Body of pancreas (tissue), 4 donors: ENCODE data around the gene PDE10A. TPM values are rescaled to one million over a fixed set of nuclear protein-coding genes. Genes with fewer than 3 reads are reported as not detected.

Experiments used
- ATAC-seq: fragments of 150-250 bp; one replicate; pipeline ENCODE4 v1.9.1; 2016
- DNase-seq, 4 donors: peaks; one replicate each; pipeline ENCODE4 v3.0.0-alpha.2; 2019
- H3K27ac ChIP-seq, 4 donors: fragments of 200-600 bp; sonication (generic); 1 replicate in 3 of 4; 2 replicates in 1 of 4; pipeline versions ENCODE4 v1.5.1 to v1.6.1; 2016 to 2019; ENCODE audit warnings: mild to moderate bottlenecking in 1 of 4, mixed read lengths in 1 of 4, moderate library complexity in 1 of 4
- H3K27me3 ChIP-seq, 2 donors: fragments of 200-600 bp; sonication (generic); one replicate each; pipeline ENCODE4 v1.6.0; 2016; ENCODE audit warnings: mild to moderate bottlenecking in 1 of 2
- H3K36me3 ChIP-seq, 2 donors: fragments of 200-600 bp; sonication (generic); replicated peaks in 1 of 2; 2 replicates each; pipeline ENCODE4 v1.5.1; 2016; ENCODE audit warnings: low read depth in 2 of 2; ENCODE audit not compliant: insufficient read depth in 1 of 2
- H3K4me1 ChIP-seq: fragments of 200-600 bp; sonication (generic); one replicate; pipeline ENCODE4 v1.6.0; 2016
- H3K4me3 ChIP-seq, 2 donors: fragments of 200-600 bp; sonication (generic); 1 replicate in 1 of 2; 2 replicates in 1 of 2; pipeline ENCODE4 v1.5.1; 2016 to 2019
- H3K9me3 ChIP-seq, 3 donors: fragments of 200-600 bp; sonication (generic); 1 replicate in 2 of 3; 2 replicates in 1 of 3; pipeline ENCODE4 v1.5.1; 2016
- POLR2A ChIP-seq, 3 donors: fragments of 450-650 bp; IDR thresholded peaks; one replicate each; pipeline ENCODE4 v1.6.1; 2016; ENCODE audit warnings: antibody characterized with exemption in 3 of 3, mild to moderate bottlenecking in 2 of 3
- WGBS, 2 donors: methylation state at CpG; one replicate each; pipeline ENCODE4 v1.1.5; 2017; 5-methylcytosine and 5-hydroxymethylcytosine counted together
- intact Hi-C: fragments of 100-400 bp; cut with DNase I; formaldehyde crosslinking; loops from one replicate; pipeline ENCODE4 v1.15.1; 2023
- small RNA-seq: library from RNA; depleted of rRNA; stranded (forward); fragments of <200 nt; gene quantifications from one replicate; pipeline ENCODE3, GENCODE V24; 2016
- total RNA-seq, 2 donors: library from RNA; depleted of rRNA; stranded (reverse); fragments of >200 nt; gene quantifications; one replicate each; pipeline ENCODE4 v1.1.0, GENCODE V29; 2016
- TF ChIP-seq, protein P1 (sequence below), 7 experiments: fragments of 450-650 bp in 4 of 7; fragments of 200-600 bp in 3 of 7; sonication (generic) in 3 of 7; IDR thresholded peaks; one replicate each; pipeline ENCODE4 v1.5.1; 2016 to 2019; ENCODE audit warnings: antibody characterized with exemption in 7 of 7

The PDE10A gene
- total RNA-seq, 2 donors from 2014 or later, result 3.9 to 16.8 TPM

- 58 to 69% methylated on average over 6 of the region's 6 CpGs for WGBS, 2 donors
- no peak overlapping the region for H3K27ac ChIP-seq
- no peaks in the 10 kb centered on the region for H3K27me3 ChIP-seq
- no peak for TF ChIP-seq POLR2A (IDR thresholded peaks at IDR 0.05)
- TF ChIP-seq, protein P1, sequence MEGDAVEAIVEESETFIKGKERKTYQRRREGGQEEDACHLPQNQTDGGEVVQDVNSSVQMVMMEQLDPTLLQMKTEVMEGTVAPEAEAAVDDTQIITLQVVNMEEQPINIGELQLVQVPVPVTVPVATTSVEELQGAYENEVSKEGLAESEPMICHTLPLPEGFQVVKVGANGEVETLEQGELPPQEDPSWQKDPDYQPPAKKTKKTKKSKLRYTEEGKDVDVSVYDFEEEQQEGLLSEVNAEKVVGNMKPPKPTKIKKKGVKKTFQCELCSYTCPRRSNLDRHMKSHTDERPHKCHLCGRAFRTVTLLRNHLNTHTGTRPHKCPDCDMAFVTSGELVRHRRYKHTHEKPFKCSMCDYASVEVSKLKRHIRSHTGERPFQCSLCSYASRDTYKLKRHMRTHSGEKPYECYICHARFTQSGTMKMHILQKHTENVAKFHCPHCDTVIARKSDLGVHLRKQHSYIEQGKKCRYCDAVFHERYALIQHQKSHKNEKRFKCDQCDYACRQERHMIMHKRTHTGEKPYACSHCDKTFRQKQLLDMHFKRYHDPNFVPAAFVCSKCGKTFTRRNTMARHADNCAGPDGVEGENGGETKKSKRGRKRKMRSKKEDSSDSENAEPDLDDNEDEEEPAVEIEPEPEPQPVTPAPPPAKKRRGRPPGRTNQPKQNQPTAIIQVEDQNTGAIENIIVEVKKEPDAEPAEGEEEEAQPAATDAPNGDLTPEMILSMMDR (IDR thresholded peaks at IDR 0.05), result no peak
- H3K36me3 ChIP-seq, result no peaks in the 10 kb centered on the region
- H3K4me3 ChIP-seq, result no peak overlapping the region
- no peak for ATAC-seq
- H3K4me1 ChIP-seq, result no peaks in the 10 kb centered on the region
- H3K9me3 ChIP-seq, result no peaks in the 10 kb centered on the region
- DNase-seq, result no peak
- intact Hi-C loops, result no loop called here
Observed at GRCh38 chr6:165298402-165298801, 364.6 kb downstream of the PDE10A start.

GRCh38 chr6:165292657-165293056, 370.4 kb downstream of the PDE10A start:
- TF ChIP-seq, protein P1 (IDR thresholded peaks at IDR 0.05), result no peak
- no peak for TF ChIP-seq POLR2A (IDR thresholded peaks at IDR 0.05)
- Histone ChIP-seq H3K36me3 (no peaks in the 10 kb centered on the region), H3K9me3 (no peaks in the 10 kb centered on the region), H3K27ac (no peak overlapping the region), H3K4me3 (no peak overlapping the region), H3K27me3 (no peaks in the 10 kb centered on the region), H3K4me1 (no peaks in the 10 kb centered on the region)
- 55 to 65% methylated on average over 6 of the region's 6 CpGs for WGBS, 2 donors
- DNase-seq (no peak), ATAC-seq (no peak)
- intact Hi-C loops, result no loop called here

Small RNA genes within 50 kb of the gene (small RNA-seq; reads per million reads assigned to genes)
- gene RNA5SP226, result 5.5 reads per million, percentile 88 among the genes with 10 or more reads in this experiment
